LNCaP clone FGC (cell line): ENCODE data around the gene C10orf71.

Experiments
- DNase-seq: peaks from one replicate; pipeline ENCODE4 v3.0.0-alpha.2; 2011; ENCODE audit warnings: low read depth
- H3K4me3 ChIP-seq: 2 replicates; pipeline ENCODE4 v1.5.1; 2011; ENCODE audit warnings: mild to moderate bottlenecking, low read depth, low read length, control low read depth
- TF ChIP-seq, protein P1 (sequence below): IDR thresholded peaks from 2 replicates; pipeline ENCODE4 v1.5.1; 2012; ENCODE audit warnings: mild to moderate bottlenecking; ENCODE audit not compliant: control insufficient read depth, insufficient read depth; ENCODE audit errors: extremely low read depth

The C10orf71 gene

GRCh38 chr10:49301302-49301701, 2.3 kb downstream of the C10orf71 start:
- no peak overlapping the region for H3K4me3 ChIP-seq
- no peak for DNase-seq
- TF ChIP-seq, protein P1, sequence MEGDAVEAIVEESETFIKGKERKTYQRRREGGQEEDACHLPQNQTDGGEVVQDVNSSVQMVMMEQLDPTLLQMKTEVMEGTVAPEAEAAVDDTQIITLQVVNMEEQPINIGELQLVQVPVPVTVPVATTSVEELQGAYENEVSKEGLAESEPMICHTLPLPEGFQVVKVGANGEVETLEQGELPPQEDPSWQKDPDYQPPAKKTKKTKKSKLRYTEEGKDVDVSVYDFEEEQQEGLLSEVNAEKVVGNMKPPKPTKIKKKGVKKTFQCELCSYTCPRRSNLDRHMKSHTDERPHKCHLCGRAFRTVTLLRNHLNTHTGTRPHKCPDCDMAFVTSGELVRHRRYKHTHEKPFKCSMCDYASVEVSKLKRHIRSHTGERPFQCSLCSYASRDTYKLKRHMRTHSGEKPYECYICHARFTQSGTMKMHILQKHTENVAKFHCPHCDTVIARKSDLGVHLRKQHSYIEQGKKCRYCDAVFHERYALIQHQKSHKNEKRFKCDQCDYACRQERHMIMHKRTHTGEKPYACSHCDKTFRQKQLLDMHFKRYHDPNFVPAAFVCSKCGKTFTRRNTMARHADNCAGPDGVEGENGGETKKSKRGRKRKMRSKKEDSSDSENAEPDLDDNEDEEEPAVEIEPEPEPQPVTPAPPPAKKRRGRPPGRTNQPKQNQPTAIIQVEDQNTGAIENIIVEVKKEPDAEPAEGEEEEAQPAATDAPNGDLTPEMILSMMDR, result no peak

GRCh38 chr10:49302088-49302487, 3.1 kb downstream of the C10orf71 start:
- no peak for DNase-seq
- no peak overlapping the region for H3K4me3 ChIP-seq
- TF ChIP-seq, protein P1, result no peak

DNA sequence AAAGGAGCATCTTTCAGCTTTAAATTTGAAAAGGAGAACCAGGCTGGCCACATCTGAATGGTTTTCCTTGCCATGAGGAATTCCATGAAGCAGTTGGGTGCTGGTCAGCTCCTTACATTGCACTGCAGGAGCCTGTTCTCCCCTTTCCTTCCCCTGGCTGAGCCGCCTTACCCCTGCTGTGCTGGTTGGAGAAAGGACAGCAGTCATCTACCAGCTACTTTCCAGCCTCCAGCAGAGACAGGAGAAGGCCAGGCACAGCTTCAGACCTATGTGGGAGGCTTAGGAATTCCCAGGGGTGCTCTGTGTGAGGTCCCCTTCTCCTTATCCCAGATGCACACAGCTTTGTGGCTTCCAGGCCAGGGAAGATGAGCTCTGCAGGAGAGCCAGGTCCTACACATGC, 4.7 kb downstream of the C10orf71 start:
- DNase-seq, result no peak
- TF ChIP-seq, protein P1, result no peak
- H3K4me3 ChIP-seq, result no peak overlapping the region

- DNase-seq, result no peak
- no peak overlapping the region for H3K4me3 ChIP-seq
- TF ChIP-seq, protein P1, result no peak
Observed at GRCh38 chr10:49304137-49304536, 5.2 kb downstream of the C10orf71 start.

- no peak for DNase-seq
- TF ChIP-seq, protein P1, result no peak
Observed at GRCh38 chr10:49307921-49308320, 9.0 kb downstream of the C10orf71 start.

DNA sequence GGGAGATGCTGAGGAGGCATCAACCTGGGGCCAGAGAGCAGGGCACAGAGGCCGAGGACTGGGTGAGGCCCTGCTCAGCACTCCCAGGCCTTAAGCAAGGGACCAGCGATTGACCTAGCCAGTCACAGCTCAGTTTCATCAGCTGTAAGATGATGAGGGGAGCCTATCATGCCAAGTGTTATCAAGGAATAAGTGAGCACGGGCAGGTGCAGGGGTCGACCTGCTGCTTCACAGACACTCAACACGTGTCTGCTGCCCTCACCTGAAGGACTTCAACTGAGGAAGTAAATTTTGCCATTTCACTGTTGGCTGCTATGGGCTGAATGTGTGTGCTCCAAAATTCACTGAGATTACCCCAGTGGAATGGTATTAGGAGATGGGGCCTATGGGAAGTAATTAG, 9.9 kb downstream of the C10orf71 start:
- H3K4me3 ChIP-seq, result no peak overlapping the region
- TF ChIP-seq, protein P1, result no peak
- no peak for DNase-seq

More at GRCh38 chr10:49307921-49308320, 9.0 kb downstream of the C10orf71 start:
- no peak overlapping the region for H3K4me3 ChIP-seq

DNA sequence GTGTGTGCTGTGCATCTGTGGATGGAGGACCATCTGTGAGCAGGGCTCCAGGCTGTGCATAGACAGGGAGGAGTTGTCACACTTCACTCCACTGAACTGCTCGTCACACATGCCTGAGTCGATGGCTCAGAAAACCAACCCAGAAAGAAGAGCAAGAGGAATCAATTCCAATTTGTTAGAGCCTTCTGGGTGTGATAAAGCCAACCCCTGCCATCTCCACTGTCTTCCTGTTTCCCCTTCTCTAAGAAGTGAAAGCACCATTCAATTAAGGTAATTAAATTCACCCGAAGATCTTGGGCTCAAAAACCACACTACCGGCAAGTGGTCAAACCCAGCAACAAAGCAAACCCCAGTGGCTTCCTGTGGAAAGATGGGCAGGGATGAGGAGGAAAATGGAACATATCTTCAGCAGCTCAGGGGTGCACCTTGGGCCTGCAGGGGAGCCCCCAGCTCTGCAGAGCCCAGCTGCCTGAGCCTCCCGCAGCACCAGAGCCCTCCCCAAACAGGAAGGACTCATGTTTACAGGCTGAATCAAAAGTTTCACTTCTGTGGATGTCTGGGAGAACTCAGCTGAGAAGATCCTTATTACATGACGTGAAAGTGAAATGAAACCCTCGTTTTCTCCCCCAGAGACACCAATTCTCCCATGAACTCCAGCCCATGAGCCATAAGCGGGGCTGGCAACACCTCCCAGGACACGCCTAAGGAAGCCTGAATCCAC, 10.9 kb downstream of the C10orf71 start:
- no peak for DNase-seq
- TF ChIP-seq, protein P1, result no peak
- H3K4me3 ChIP-seq, result no peak overlapping the region
